Dedifferentiated amniotic fluid mesenchymal stem cell (primary cell): ENCODE measurements around the gene NAALADL2.
A peak's percentile ranks its signal among the peaks of the same experiment; 100 is the strongest.
"Not testable (repeated sequence)": the region's sequence is repeated elsewhere in the genome, so short reads cannot be mapped to it uniquely, and the experiment has no call there.

Experiments used
- DNase-seq: peaks from one replicate; pipeline ENCODE4 v3.0.0-alpha.2; 2016; ENCODE audit errors: extremely low spot score

The NAALADL2 gene

GRCh38 chr3:175585898-175586297 is 726.8 kb downstream of the NAALADL2 start:
- DNase-seq = peak; percentile 48

GRCh38 chr3:175590745-175591144 is 731.6 kb downstream of the NAALADL2 start:
- DNase-seq = no peak

- DNase-seq = no peak
Measured at GRCh38 chr3:175591375-175591774, 732.2 kb downstream of the NAALADL2 start.

GRCh38 chr3:175593331-175593730 is 734.2 kb downstream of the NAALADL2 start:
- DNase-seq = no peak

- DNase-seq = no peak
Measured at GRCh38 chr3:175598740-175599139, 739.6 kb downstream of the NAALADL2 start.

- no peak for DNase-seq
Measured at GRCh38 chr3:175601521-175601920, 742.4 kb downstream of the NAALADL2 start.

- DNase-seq = no peak
Measured at GRCh38 chr3:175605851-175606250, 746.7 kb downstream of the NAALADL2 start.

- no peak for DNase-seq
Measured at GRCh38 chr3:175606650-175607318, 747.6 kb downstream of the NAALADL2 start.

GRCh38 chr3:175608356-175608755 is 749.2 kb downstream of the NAALADL2 start:
- no peak for DNase-seq

GRCh38 chr3:175608911-175609310 is 749.8 kb downstream of the NAALADL2 start:
- no peak for DNase-seq

- DNase-seq = no peak
Measured at GRCh38 chr3:175612487-175613196, 753.5 kb downstream of the NAALADL2 start.

- DNase-seq = not testable (repeated sequence)
Measured at GRCh38 chr3:175614107-175614506, 755.0 kb downstream of the NAALADL2 start.

GRCh38 chr3:175617247-175617646 is 758.1 kb downstream of the NAALADL2 start:
- DNase-seq = no peak

GRCh38 chr3:175619369-175619768 is 760.2 kb downstream of the NAALADL2 start:
- DNase-seq = no peak

GRCh38 chr3:175620093-175620492 is 761.0 kb downstream of the NAALADL2 start:
- no peak for DNase-seq

- no peak for DNase-seq
Measured at GRCh38 chr3:175620532-175620931, 761.4 kb downstream of the NAALADL2 start.

- DNase-seq = no peak
Measured at GRCh38 chr3:175640958-175641357, 781.8 kb downstream of the NAALADL2 start.

- DNase-seq = no peak
Measured at GRCh38 chr3:175646865-175647264, 787.7 kb downstream of the NAALADL2 start.

- no peak for DNase-seq
Measured at GRCh38 chr3:175648899-175649298, 789.8 kb downstream of the NAALADL2 start.

- peak; percentile 39 for DNase-seq
Measured at GRCh38 chr3:175651716-175652115, 792.6 kb downstream of the NAALADL2 start.

GRCh38 chr3:175655351-175655750 is 796.2 kb downstream of the NAALADL2 start:
- no peak for DNase-seq

- no peak for DNase-seq
Measured at GRCh38 chr3:175656461-175656860, 797.3 kb downstream of the NAALADL2 start.

GRCh38 chr3:175659670-175660350 is 800.7 kb downstream of the NAALADL2 start:
- DNase-seq = no peak
